ENCODE results near the gene NANOS2.

Gene NANOS2

DNA sequence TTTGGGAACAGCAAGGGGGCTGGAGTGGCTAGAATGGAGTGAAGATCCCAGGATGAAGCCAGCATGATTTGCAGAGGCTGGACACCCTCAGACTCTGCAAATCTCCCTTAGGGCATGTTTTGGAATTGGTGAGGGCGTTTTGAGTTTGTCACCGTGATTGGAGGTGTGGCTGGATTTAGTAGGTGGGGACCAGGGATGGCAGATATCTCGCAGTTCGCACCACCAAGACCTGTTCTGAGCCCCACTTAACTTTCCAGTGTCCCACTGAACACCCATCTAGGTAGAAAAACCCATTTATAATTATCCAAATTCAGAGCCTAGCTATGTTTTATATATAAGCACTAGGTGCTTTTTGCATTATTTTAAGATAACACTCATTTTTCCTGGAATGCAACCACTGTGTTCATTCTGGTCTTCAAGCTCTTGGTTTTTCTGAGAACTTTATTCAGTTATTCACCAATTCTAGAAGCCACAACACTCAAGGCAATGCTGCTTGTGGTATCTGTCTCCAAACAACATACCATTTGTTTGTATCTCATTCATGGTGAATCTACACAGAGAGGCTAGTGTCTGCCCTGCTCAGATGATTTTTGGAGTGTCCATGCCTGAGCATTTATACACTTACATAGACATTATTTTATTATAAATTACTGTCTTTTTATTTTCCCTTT is 3.0 kb upstream of the NANOS2 start:
- Histone ChIP-seq H3K27ac (ENCODE audit: insufficient read depth in 1 of 2, low read depth in 1 of 2, low read length in 2 of 2, poor library complexity in 1 of 2, severe bottlenecking in 2 of 2) (no peak overlapping the region), H3K27me3 (replicated peaks in 2 of 5; ENCODE audit: control insufficient read depth in 4 of 5, insufficient read depth in 5 of 5, low read length in 4 of 5) (peaks cover 0 to 51% (median 15%) of the 10 kb centered on the region in 5 experiments), H3K36me3 (ENCODE audit: control insufficient read depth in 4 of 4, insufficient read depth in 4 of 4, low read length in 3 of 4) (no peaks in the 10 kb centered on the region), H3K4me1 (ENCODE audit: control extremely low read depth in 1 of 4, control insufficient read depth in 4 of 4, insufficient read depth in 4 of 4, low read length in 3 of 4) (peaks cover 0 to 3% (median 0%) of the 10 kb centered on the region in 4 experiments), H3K9me3 (ENCODE audit: control extremely low read depth in 1 of 5, control insufficient read depth in 4 of 5, insufficient read depth in 2 of 5, low read depth in 1 of 5, low read length in 4 of 5) (no peaks in the 10 kb centered on the region), H3K4me3 (ENCODE audit: control insufficient read depth in 1 of 7, extremely low read depth in 1 of 7, insufficient read depth in 4 of 7, low read depth in 2 of 7, low read length in 6 of 7) (no peak overlapping the region)
- 78% methylated on average over 3 of the region's 4 CpGs for WGBS (ENCODE audit: insufficient coverage)
- ChIA-PET POLR2A (no interaction called here), CTCF (interaction anchor here (1.4 kb wide), 1 partner anchor 103 kb away, joined by 5 read pairs; no protein-coding TSS in a partner anchor)
- no peak for DNase-seq

- DNase-seq: no peak
- Histone ChIP-seq H3K27ac (ENCODE audit: insufficient read depth in 1 of 2, low read depth in 1 of 2, low read length in 2 of 2, poor library complexity in 1 of 2, severe bottlenecking in 2 of 2) (no peak overlapping the region), H3K4me3 (ENCODE audit: control insufficient read depth in 1 of 7, extremely low read depth in 1 of 7, insufficient read depth in 4 of 7, low read depth in 2 of 7, low read length in 6 of 7) (no peak overlapping the region), H3K36me3 (ENCODE audit: control insufficient read depth in 4 of 4, insufficient read depth in 4 of 4, low read length in 3 of 4) (no peaks in the 10 kb centered on the region), H3K27me3 (replicated peaks in 2 of 5; ENCODE audit: control insufficient read depth in 4 of 5, insufficient read depth in 5 of 5, low read length in 4 of 5) (peaks cover 3 to 27% (median 4%) of the 10 kb centered on the region in 5 experiments), H3K4me1 (ENCODE audit: control extremely low read depth in 1 of 4, control insufficient read depth in 4 of 4, insufficient read depth in 4 of 4, low read length in 3 of 4) (no peaks in the 10 kb centered on the region), H3K9me3 (ENCODE audit: control extremely low read depth in 1 of 5, control insufficient read depth in 4 of 5, insufficient read depth in 2 of 5, low read depth in 1 of 5, low read length in 4 of 5) (no peaks in the 10 kb centered on the region)
- POLR2A ChIA-PET: no interaction called here
- WGBS (ENCODE audit: insufficient coverage): 90% methylated on average over 5 of the region's 8 CpGs
- CTCF ChIA-PET: no interaction called here
Observed at GRCh38 chr19:45911291-45911690, 3.3 kb downstream of the NANOS2 start.

DNA sequence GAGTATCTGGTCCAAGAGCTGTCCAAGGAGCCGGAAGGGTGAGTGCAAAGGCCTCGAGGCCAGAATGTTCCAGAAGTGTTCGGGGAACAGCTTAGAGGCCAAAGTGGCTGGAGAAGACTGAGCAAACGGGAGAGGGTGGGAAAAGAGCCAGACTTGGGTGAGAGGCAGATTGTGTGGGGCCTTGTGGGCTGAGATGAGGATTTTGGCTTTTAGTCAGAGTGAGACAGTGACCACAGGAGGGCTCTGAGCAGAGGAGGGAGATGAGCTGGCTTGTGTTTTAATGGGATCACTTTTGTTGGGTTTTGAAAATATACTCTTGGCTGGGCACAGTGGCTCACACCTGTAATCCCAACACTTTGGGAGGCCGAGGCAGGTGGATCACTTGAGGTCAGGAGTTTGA is 5.6 kb downstream of the NANOS2 start:
- Histone ChIP-seq H3K27me3 (replicated peaks in 2 of 5; ENCODE audit: control insufficient read depth in 4 of 5, insufficient read depth in 5 of 5, low read length in 4 of 5) (peaks cover 0 to 12% (median 4%) of the 10 kb centered on the region in 5 experiments), H3K4me1 (ENCODE audit: control extremely low read depth in 1 of 4, control insufficient read depth in 4 of 4, insufficient read depth in 4 of 4, low read length in 3 of 4) (no peaks in the 10 kb centered on the region), H3K36me3 (ENCODE audit: control insufficient read depth in 4 of 4, insufficient read depth in 4 of 4, low read length in 3 of 4) (no peaks in the 10 kb centered on the region), H3K27ac (ENCODE audit: insufficient read depth in 1 of 2, low read depth in 1 of 2, low read length in 2 of 2, poor library complexity in 1 of 2, severe bottlenecking in 2 of 2) (no peak overlapping the region), H3K4me3 (ENCODE audit: control insufficient read depth in 1 of 7, extremely low read depth in 1 of 7, insufficient read depth in 4 of 7, low read depth in 2 of 7, low read length in 6 of 7) (no peak overlapping the region), H3K9me3 (ENCODE audit: control extremely low read depth in 1 of 5, control insufficient read depth in 4 of 5, insufficient read depth in 2 of 5, low read depth in 1 of 5, low read length in 4 of 5) (no peaks in the 10 kb centered on the region)
- DNase-seq: no peak
- 91% methylated on average over 4 of the region's 5 CpGs for WGBS (ENCODE audit: insufficient coverage)
- ChIA-PET CTCF (interaction anchor here (1.4 kb wide), 1 partner anchor 11 kb away, joined by 7 read pairs; no protein-coding TSS in a partner anchor), POLR2A (no interaction called here)

- 90% methylated on average over 2 of the region's 3 CpGs for WGBS (ENCODE audit: insufficient coverage)
- ChIA-PET POLR2A (no interaction called here), CTCF (no interaction called here)
- no peaks in the 10 kb centered on the region for H3K36me3 ChIP-seq (ENCODE audit: control insufficient read depth in 4 of 4, insufficient read depth in 4 of 4, low read length in 3 of 4)
- H3K9me3 ChIP-seq (ENCODE audit: control extremely low read depth in 1 of 5, control insufficient read depth in 4 of 5, insufficient read depth in 2 of 5, low read depth in 1 of 5, low read length in 4 of 5): no peaks in the 10 kb centered on the region
- no peak overlapping the region for H3K27ac ChIP-seq (ENCODE audit: insufficient read depth in 1 of 2, low read depth in 1 of 2, low read length in 2 of 2, poor library complexity in 1 of 2, severe bottlenecking in 2 of 2)
- H3K4me1 ChIP-seq (ENCODE audit: control extremely low read depth in 1 of 4, control insufficient read depth in 4 of 4, insufficient read depth in 4 of 4, low read length in 3 of 4): peaks cover 0 to 14% (median 8%) of the 10 kb centered on the region in 4 experiments
- H3K27me3 ChIP-seq (replicated peaks in 2 of 5; ENCODE audit: control insufficient read depth in 4 of 5, insufficient read depth in 5 of 5, low read length in 4 of 5): peaks cover 0 to 4% (median 1%) of the 10 kb centered on the region in 5 experiments
- no peak overlapping the region for H3K4me3 ChIP-seq (ENCODE audit: control insufficient read depth in 1 of 7, extremely low read depth in 1 of 7, insufficient read depth in 4 of 7, low read depth in 2 of 7, low read length in 6 of 7)
- no peak for DNase-seq
Observed at GRCh38 chr19:45906221-45906620, 8.4 kb downstream of the NANOS2 start.

- Histone ChIP-seq H3K27me3 (replicated peaks in 2 of 5; ENCODE audit: control insufficient read depth in 4 of 5, insufficient read depth in 5 of 5, low read length in 4 of 5) (peaks cover 0 to 2% (median 0%) of the 10 kb centered on the region in 5 experiments), H3K9me3 (ENCODE audit: control extremely low read depth in 1 of 5, control insufficient read depth in 4 of 5, insufficient read depth in 2 of 5, low read depth in 1 of 5, low read length in 4 of 5) (no peaks in the 10 kb centered on the region), H3K4me3 (ENCODE audit: control insufficient read depth in 1 of 7, extremely low read depth in 1 of 7, insufficient read depth in 4 of 7, low read depth in 2 of 7, low read length in 6 of 7) (no peak overlapping the region), H3K27ac (ENCODE audit: insufficient read depth in 1 of 2, low read depth in 1 of 2, low read length in 2 of 2, poor library complexity in 1 of 2, severe bottlenecking in 2 of 2) (no peak overlapping the region), H3K4me1 (ENCODE audit: control extremely low read depth in 1 of 4, control insufficient read depth in 4 of 4, insufficient read depth in 4 of 4, low read length in 3 of 4) (peaks cover 0 to 20% (median 13%) of the 10 kb centered on the region in 4 experiments), H3K36me3 (ENCODE audit: control insufficient read depth in 4 of 4, insufficient read depth in 4 of 4, low read length in 3 of 4) (peaks cover 0 to 10% (median 0%) of the 10 kb centered on the region in 4 experiments)
- no peak for DNase-seq
- 98% methylated on average over 7 of the region's 10 CpGs for WGBS (ENCODE audit: insufficient coverage)
- CTCF ChIA-PET: no interaction called here
- POLR2A ChIA-PET: interaction anchor here (0.6 kb wide), 1 partner anchor 51 kb away, joined by 7 read pairs; no protein-coding TSS in a partner anchor
Observed at GRCh38 chr19:45905011-45905410, 9.6 kb downstream of the NANOS2 start.

- CTCF ChIA-PET: interaction anchor here (0.8 kb wide), 1 partner anchor 315 kb away, joined by 3 read pairs; no protein-coding TSS in a partner anchor
- Histone ChIP-seq H3K27ac (ENCODE audit: insufficient read depth in 1 of 2, low read depth in 1 of 2, low read length in 2 of 2, poor library complexity in 1 of 2, severe bottlenecking in 2 of 2) (peak overlapping the region in 1 of 2 experiments; percentile 49), H3K4me1 (ENCODE audit: control extremely low read depth in 1 of 4, control insufficient read depth in 4 of 4, insufficient read depth in 4 of 4, low read length in 3 of 4) (peaks cover 0 to 20% (median 13%) of the 10 kb centered on the region in 4 experiments), H3K4me3 (ENCODE audit: control insufficient read depth in 1 of 7, extremely low read depth in 1 of 7, insufficient read depth in 4 of 7, low read depth in 2 of 7, low read length in 6 of 7) (peak overlapping the region; percentile 25 to 91 (median 74)), H3K36me3 (ENCODE audit: control insufficient read depth in 4 of 4, insufficient read depth in 4 of 4, low read length in 3 of 4) (peaks cover 0 to 26% (median 14%) of the 10 kb centered on the region in 4 experiments), H3K9me3 (ENCODE audit: control extremely low read depth in 1 of 5, control insufficient read depth in 4 of 5, insufficient read depth in 2 of 5, low read depth in 1 of 5, low read length in 4 of 5) (no peaks in the 10 kb centered on the region), H3K27me3 (replicated peaks in 2 of 5; ENCODE audit: control insufficient read depth in 4 of 5, insufficient read depth in 5 of 5, low read length in 4 of 5) (no peaks in the 10 kb centered on the region)
- peak; percentile 94 to 98 (median 96) for DNase-seq
- POLR2A ChIA-PET: interaction anchor here (0.5 to 2.5 kb wide), 4 partner anchors 18 to 98 kb away, joined by 3 to 8 read pairs (median 3); partner anchors contain the start of gene SYMPK
- WGBS (ENCODE audit: insufficient coverage): 1% methylated on average over 53 of the region's 73 CpGs
Observed at GRCh38 chr19:45902651-45903625, 11.6 kb downstream of the NANOS2 start.

Data from common myeloid progenitor, CD34-positive (primary cell).